ENCODE data around the gene EIF4A3. TPM values are rescaled to one million over a fixed set of nuclear protein-coding genes. Genes with fewer than 3 reads are reported as not detected.
A peak's percentile ranks its signal among the peaks of the same experiment; 100 is the strongest.

The EIF4A3 gene
- total RNA-seq, 4 donors from 2014 or later: 29.7 to 500 (median 79.1) TPM

GRCh38 chr17:80109713-80110446 is 37.0 kb downstream of the EIF4A3 start:
- H3K27ac ChIP-seq: no peak overlapping the region
- H3K27me3 ChIP-seq: no peaks in the 10 kb centered on the region
- no peaks in the 10 kb centered on the region for H3K9me3 ChIP-seq
- intact Hi-C loops (cut with DNase I; ENCODE audit: low total_unique reads): no loop called here
- H3K4me3 ChIP-seq: no peak overlapping the region
- no peak for TF ChIP-seq CTCF (IDR thresholded peaks at IDR 0.05)
- TF ChIP-seq POLR2A (IDR thresholded peaks at IDR 0.05): no peak
- DNase-seq: peak in 1 of 2 donors; percentile 11
- H3K36me3 ChIP-seq: no peaks in the 10 kb centered on the region
- H3K4me1 ChIP-seq: no peaks in the 10 kb centered on the region

GRCh38 chr17:80109066-80109660 is 37.8 kb downstream of the EIF4A3 start:
- intact Hi-C loops (cut with DNase I; ENCODE audit: low total_unique reads): no loop called here
- Histone ChIP-seq H3K27me3 (no peaks in the 10 kb centered on the region), H3K36me3 (no peaks in the 10 kb centered on the region), H3K4me1 (no peaks in the 10 kb centered on the region), H3K27ac (no peak overlapping the region), H3K4me3 (no peak overlapping the region), H3K9me3 (no peaks in the 10 kb centered on the region)
- TF ChIP-seq POLR2A (IDR thresholded peaks at IDR 0.05) (no peak), CTCF (IDR thresholded peaks at IDR 0.05) (no peak)
- DNase-seq: no peak

GRCh38 chr17:80108036-80108971 is 38.6 kb downstream of the EIF4A3 start:
- TF ChIP-seq POLR2A (IDR thresholded peaks at IDR 0.05) (no peak), CTCF (IDR thresholded peaks at IDR 0.05) (no peak)
- Histone ChIP-seq H3K36me3 (no peaks in the 10 kb centered on the region), H3K27me3 (no peaks in the 10 kb centered on the region), H3K9me3 (no peaks in the 10 kb centered on the region), H3K4me3 (no peak overlapping the region), H3K4me1 (no peaks in the 10 kb centered on the region), H3K27ac (no peak overlapping the region)
- DNase-seq: no peak
- intact Hi-C loops (cut with DNase I; ENCODE audit: low total_unique reads): no loop called here

GRCh38 chr17:80107231-80108021 is 39.5 kb downstream of the EIF4A3 start:
- DNase-seq: no peak
- Histone ChIP-seq H3K27me3 (no peaks in the 10 kb centered on the region), H3K4me3 (no peak overlapping the region), H3K9me3 (no peaks in the 10 kb centered on the region), H3K36me3 (no peaks in the 10 kb centered on the region), H3K4me1 (no peaks in the 10 kb centered on the region), H3K27ac (no peak overlapping the region)
- intact Hi-C loops (cut with DNase I; ENCODE audit: low total_unique reads): no loop called here
- no peak for TF ChIP-seq POLR2A (IDR thresholded peaks at IDR 0.05)
- TF ChIP-seq CTCF (IDR thresholded peaks at IDR 0.05): no peak
